Calu3 (cell line): ENCODE measurements around the gene SPIN2A. TPM values are rescaled to one million over a fixed set of nuclear protein-coding genes. Genes with fewer than 3 reads are reported as not detected.
"Not testable (repeated sequence)": the region's sequence is repeated elsewhere in the genome, so short reads cannot be mapped to it uniquely, and the experiment has no call there.

Experiments
- BruUV-seq: library from RNA; stranded (reverse); fragments of 400-500 nt; replicated peaks from 2 replicates; lab custom pipeline; 2021; lab: Mats Ljungman, UMichigan
- CTCF ChIA-PET: fragments of 300-600 bp; sonication (Branson Sonifier 250); formaldehyde crosslinking; loops from one replicate; lab custom pipeline; 2022; ENCODE audit warnings: antibody characterized with exemption; lab: Charles Lee
- DNase-seq: peaks from one replicate; pipeline ENCODE4 v3.0.0; 2022
- H3K27ac Mint-ChIP-seq: one replicate; pipeline ENCODE4 v1.8.0; 2022; ENCODE audit warnings: mixed read lengths; ENCODE audit not compliant: unreplicated experiment
- H3K27me3 Mint-ChIP-seq: one replicate; pipeline ENCODE4 v1.8.0; 2022; ENCODE audit warnings: mixed read lengths; ENCODE audit not compliant: unreplicated experiment
- H3K36me3 Mint-ChIP-seq: one replicate; pipeline ENCODE4 v1.8.0; 2022; ENCODE audit warnings: mild to moderate bottlenecking, moderate library complexity, mixed read lengths; ENCODE audit not compliant: insufficient read depth, unreplicated experiment
- H3K4me1 Mint-ChIP-seq: one replicate; pipeline ENCODE4 v1.8.0; 2022; ENCODE audit warnings: mild to moderate bottlenecking, low read depth, mixed read lengths; ENCODE audit not compliant: unreplicated experiment
- H3K4me3 Mint-ChIP-seq: one replicate; pipeline ENCODE4 v1.8.0; 2022; ENCODE audit warnings: mild to moderate bottlenecking, low read depth, moderate library complexity, mixed read lengths; ENCODE audit not compliant: unreplicated experiment
- H3K9me3 Mint-ChIP-seq: one replicate; pipeline ENCODE4 v1.8.0; 2022; ENCODE audit warnings: low read depth, mixed read lengths; ENCODE audit not compliant: unreplicated experiment
- CTCF ChIP-seq: fragments of 200-600 bp; IDR thresholded peaks from one replicate; pipeline ENCODE4 v1.8.0; 2022; ENCODE audit warnings: antibody characterized with exemption; ENCODE audit not compliant: unreplicated experiment
- intact Hi-C: fragments of 100-400 bp; cut with micrococcal nuclease; formaldehyde crosslinking; loops from one replicate; pipeline ENCODE4 v1.10.0; 2022; ENCODE audit not compliant: unreplicated experiment
- total RNA-seq: library from RNA; stranded (reverse); gene quantifications from 2 replicates; pipeline ENCODE4 v1.2.3, GENCODE V29; 2022

SPIN2A gene
- total RNA-seq, 1 experiment from 2014 or later = 1.6 TPM

GRCh38 chrX:57135287-57135686 is 1.9 kb downstream of the SPIN2A start:
- H3K4me3 Mint-ChIP-seq = no peak overlapping the region
- intact Hi-C loops = no loop called here
- CTCF ChIA-PET = no interaction called here
- H3K27me3 Mint-ChIP-seq = no peaks in the 10 kb centered on the region
- H3K36me3 Mint-ChIP-seq = peaks cover 6% of the 10 kb centered on the region
- H3K4me1 Mint-ChIP-seq = peaks cover 23% of the 10 kb centered on the region
- no peak overlapping the region for H3K27ac Mint-ChIP-seq
- no peaks in the 10 kb centered on the region for H3K9me3 Mint-ChIP-seq
- no peak for TF ChIP-seq CTCF
- no peak for DNase-seq
- BruUV-seq = no TSS peak

GRCh38 chrX:57134702-57135101 is 2.5 kb downstream of the SPIN2A start:
- Mint-ChIP-seq H3K27me3 (no peaks in the 10 kb centered on the region), H3K9me3 (no peaks in the 10 kb centered on the region), H3K36me3 (peaks cover 6% of the 10 kb centered on the region), H3K27ac (no peak overlapping the region), H3K4me3 (no peak overlapping the region), H3K4me1 (peaks cover 23% of the 10 kb centered on the region)
- intact Hi-C loops = no loop called here
- no peak for TF ChIP-seq CTCF
- CTCF ChIA-PET = no interaction called here
- BruUV-seq = no TSS peak
- DNase-seq = no peak

DNA sequence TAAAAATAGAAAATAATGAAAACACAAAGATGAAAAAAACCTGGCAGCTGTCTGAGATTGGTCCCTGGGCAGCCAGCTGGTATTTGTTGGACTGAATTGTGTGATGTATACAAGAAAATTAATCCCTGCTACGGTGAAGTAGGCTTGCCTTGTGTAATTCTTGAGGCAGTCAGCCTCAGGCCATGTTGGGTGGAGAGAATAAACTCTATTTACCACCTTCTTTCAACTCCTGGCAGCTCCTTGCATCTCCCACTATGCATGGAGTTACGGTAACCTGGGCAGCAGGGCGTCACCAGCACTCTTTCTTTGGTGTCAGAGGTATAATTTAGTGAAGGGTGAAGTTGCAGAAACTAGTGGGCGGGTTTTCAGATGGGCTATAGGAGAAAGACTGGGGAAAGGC is 3.5 kb downstream of the SPIN2A start:
- intact Hi-C loops = no loop called here
- no peaks in the 10 kb centered on the region for H3K27me3 Mint-ChIP-seq
- peaks cover 23% of the 10 kb centered on the region for H3K4me1 Mint-ChIP-seq
- BruUV-seq = no TSS peak
- H3K4me3 Mint-ChIP-seq = no peak overlapping the region
- H3K9me3 Mint-ChIP-seq = no peaks in the 10 kb centered on the region
- H3K27ac Mint-ChIP-seq = no peak overlapping the region
- peaks cover 6% of the 10 kb centered on the region for H3K36me3 Mint-ChIP-seq
- CTCF ChIA-PET = no interaction called here
- no peak for TF ChIP-seq CTCF
- no peak for DNase-seq

DNA sequence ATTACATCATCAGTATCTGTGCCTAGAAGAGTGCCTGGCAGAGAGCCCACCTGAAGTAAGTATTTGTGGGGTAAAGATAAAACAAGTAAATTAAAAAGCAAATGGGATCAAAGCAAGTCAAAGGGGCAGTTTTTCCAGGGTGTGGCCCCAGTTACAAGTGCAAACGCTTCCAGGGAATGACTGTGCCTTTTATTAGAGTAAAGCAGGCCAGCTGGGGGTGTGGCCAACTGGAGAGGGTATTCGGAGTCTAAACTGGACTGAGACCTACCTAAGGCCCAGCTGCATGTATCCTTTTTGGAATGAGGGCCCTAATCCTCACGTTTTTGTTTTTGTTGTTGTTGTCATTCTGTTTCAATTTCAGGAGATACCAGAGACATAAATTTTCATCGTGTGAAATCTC is 3.9 kb downstream of the SPIN2A start:
- DNase-seq, H3K9me3 Mint-ChIP-seq, CTCF ChIA-PET, BruUV-seq, H3K27me3 Mint-ChIP-seq, H3K36me3 Mint-ChIP-seq, H3K27ac Mint-ChIP-seq, H3K4me3 Mint-ChIP-seq, intact Hi-C loops: not testable (repeated sequence)
- peaks cover 23% of the 10 kb centered on the region for H3K4me1 Mint-ChIP-seq

GRCh38 chrX:57132046-57132445 is 5.2 kb downstream of the SPIN2A start:
- H3K27me3 Mint-ChIP-seq = no peaks in the 10 kb centered on the region
- no peak overlapping the region for H3K4me3 Mint-ChIP-seq
- TF ChIP-seq CTCF = no peak
- H3K36me3 Mint-ChIP-seq = no peaks in the 10 kb centered on the region
- no peak overlapping the region for H3K27ac Mint-ChIP-seq
- CTCF ChIA-PET = no interaction called here
- BruUV-seq = no TSS peak
- H3K4me1 Mint-ChIP-seq = peaks cover 14% of the 10 kb centered on the region
- H3K9me3 Mint-ChIP-seq = no peaks in the 10 kb centered on the region
- intact Hi-C loops = no loop called here
- no peak for DNase-seq
